Gastrocnemius medialis (tissue), 4 donors: ENCODE measurements around the gene AKAP13. TPM values are rescaled to one million over a fixed set of nuclear protein-coding genes. Genes with fewer than 3 reads are reported as not detected.

Source experiments
- ATAC-seq, 2 donors: fragments of 150-250 bp; one replicate each; pipeline ENCODE4 v1.9.1; 2016
- DNase-seq, 2 donors: peaks; one replicate each; pipeline ENCODE4 v3.0.0-alpha.2; 2019
- H3K27ac ChIP-seq, 4 donors: fragments of 200-600 bp; sonication (generic); 1 replicate in 1 of 4; 2 replicates in 3 of 4; pipeline ENCODE4 v1.5.1; 2016 to 2018; ENCODE audit warnings: mild to moderate bottlenecking in 2 of 4, moderate library complexity in 1 of 4
- H3K27me3 ChIP-seq, 3 donors: fragments of 200-600 bp; sonication (generic) in 2 of 3; 1 replicate in 1 of 3; 2 replicates in 2 of 3; pipeline versions ENCODE4 v1.5.1 to v1.6.0; 2016 to 2019; ENCODE audit warnings: mild to moderate bottlenecking in 1 of 3, moderate library complexity in 1 of 3
- H3K36me3 ChIP-seq, 2 donors: fragments of 200-600 bp; sonication (generic) in 1 of 2; one replicate each; pipeline ENCODE4 v1.5.1; 2017 to 2018
- H3K4me1 ChIP-seq, 2 donors: fragments of 200-600 bp; sonication (generic) in 1 of 2; one replicate each; pipeline ENCODE4 v1.5.1; 2016 to 2017; ENCODE audit warnings: mild to moderate bottlenecking in 2 of 2
- H3K4me3 ChIP-seq, 4 donors: fragments of 200-600 bp; sonication (generic) in 3 of 4; 1 replicate in 1 of 4; 2 replicates in 3 of 4; pipeline ENCODE4 v1.5.1; 2016 to 2019; ENCODE audit warnings: mild to moderate bottlenecking in 2 of 4
- H3K9me3 ChIP-seq, 3 donors: fragments of 200-600 bp; sonication (generic) in 2 of 3; 1 replicate in 1 of 3; 2 replicates in 2 of 3; pipeline ENCODE4 v1.5.1; 2016 to 2019
- CTCF ChIP-seq, 5 experiments: fragments of 450-650 bp in 3 of 5; fragments of 200-600 bp in 2 of 5; sonication (generic) in 2 of 5; IDR thresholded peaks in 4 of 5; conservative IDR thresholded peaks in 1 of 5; 1 replicate in 4 of 5; 2 replicates in 1 of 5; pipeline ENCODE4 v1.5.1; 2016 to 2019; ENCODE audit warnings: antibody characterized with exemption in 5 of 5, mild to moderate bottlenecking in 3 of 5, moderate library complexity in 3 of 5
- POLR2A ChIP-seq, 2 donors: fragments of 450-650 bp; IDR thresholded peaks; one replicate each; pipeline ENCODE4 v1.6.1; 2017; ENCODE audit warnings: antibody characterized with exemption in 2 of 2, mild to moderate bottlenecking in 2 of 2, moderate library complexity in 2 of 2
- in situ Hi-C, 4 donors: fragments of 200-750 bp; cut with MboI; loops; one replicate each; pipeline versions ENCODE4 v1.15.0 to v1.8.0; 2017; ENCODE audit warnings: low sequenced_read_pairs in 4 of 4
- intact Hi-C: fragments of 100-400 bp; cut with DNase I; formaldehyde crosslinking; loops from one replicate; pipeline ENCODE4 v1.15.1; 2023; ENCODE audit warnings: low total_unique reads
- total RNA-seq, 4 donors: library from RNA; depleted of rRNA; stranded (reverse); fragments of >200 nt; gene quantifications; one replicate each; pipeline versions ENCODE4 v1.1.0 to v1.2.3, GENCODE V29; 2016

The AKAP13 gene
- total RNA-seq, 4 donors from 2014 or later = 127 to 481 (median 172) TPM

DNA sequence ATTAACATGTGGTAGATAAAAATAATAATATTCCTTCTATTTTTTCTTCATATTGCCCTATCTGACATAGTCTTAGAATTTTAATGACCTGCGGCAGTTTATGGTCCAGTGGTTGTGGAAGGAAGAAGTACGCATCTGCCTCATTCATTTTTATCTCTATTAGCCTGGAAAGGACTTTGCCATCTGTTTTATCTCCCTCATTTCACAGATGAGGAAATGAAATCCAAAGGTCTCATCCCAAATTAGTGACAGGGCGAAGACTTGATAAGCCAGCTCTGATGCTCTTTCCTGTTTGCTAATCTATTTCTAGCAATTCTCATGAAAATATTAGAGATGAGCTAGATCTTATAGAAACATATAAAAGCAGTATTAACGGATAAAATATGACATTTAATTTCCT lies 301.0 kb downstream of the AKAP13 start:
- Histone ChIP-seq H3K27me3 (no peaks in the 10 kb centered on the region), H3K27ac (peak overlapping the region in 1 of 4 donors; percentile 25), H3K4me3 (no peak overlapping the region), H3K4me1 (no peaks in the 10 kb centered on the region), H3K9me3 (no peaks in the 10 kb centered on the region), H3K36me3 (peaks cover 0 to 74% of the 10 kb centered on the region in 2 donors)
- intact Hi-C loops (no loop called here), in situ Hi-C loops (loop anchor here in 1 of 4 donors (25.0 kb wide), 1 partner anchor 194 kb away; no protein-coding TSS in a partner anchor)
- no peak for ATAC-seq
- no peak for DNase-seq
- no peak for TF ChIP-seq CTCF (IDR thresholded peaks at IDR 0.05 in 4 of 5, conservative IDR thresholded peaks at IDR 0.05 in 1 of 5)
- TF ChIP-seq POLR2A (IDR thresholded peaks at IDR 0.05) = no peak

GRCh38 chr15:85684174-85684710 lies 303.8 kb downstream of the AKAP13 start:
- no peak overlapping the region for H3K27ac ChIP-seq
- DNase-seq = no peak
- TF ChIP-seq CTCF (IDR thresholded peaks at IDR 0.05 in 4 of 5, conservative IDR thresholded peaks at IDR 0.05 in 1 of 5) = no peak
- no peak for TF ChIP-seq POLR2A (IDR thresholded peaks at IDR 0.05)
- no peaks in the 10 kb centered on the region for H3K27me3 ChIP-seq
- peaks cover 0 to 69% of the 10 kb centered on the region in 2 donors for H3K36me3 ChIP-seq
- no peak overlapping the region for H3K4me3 ChIP-seq
- ATAC-seq = no peak
- H3K9me3 ChIP-seq = no peaks in the 10 kb centered on the region
- in situ Hi-C loops (loop anchor here in 1 of 4 donors (25.0 kb wide), 1 partner anchor 197 kb away; no protein-coding TSS in a partner anchor), intact Hi-C loops (no loop called here)
- H3K4me1 ChIP-seq = peaks cover 0 to 9% of the 10 kb centered on the region in 2 donors

- no peak overlapping the region for H3K27ac ChIP-seq
- ATAC-seq (no peak), DNase-seq (no peak)
- peaks cover 0 to 69% of the 10 kb centered on the region in 2 donors for H3K36me3 ChIP-seq
- no peak overlapping the region for H3K4me3 ChIP-seq
- intact Hi-C loops = no loop called here
- H3K27me3 ChIP-seq = no peaks in the 10 kb centered on the region
- H3K4me1 ChIP-seq = peaks cover 0 to 20% of the 10 kb centered on the region in 2 donors
- in situ Hi-C loops = loop anchor here in 1 of 4 donors (25.0 kb wide), 1 partner anchor 198 kb away; no protein-coding TSS in a partner anchor
- no peaks in the 10 kb centered on the region for H3K9me3 ChIP-seq
- TF ChIP-seq CTCF (IDR thresholded peaks at IDR 0.05 in 4 of 5, conservative IDR thresholded peaks at IDR 0.05 in 1 of 5) = no peak
- TF ChIP-seq POLR2A (IDR thresholded peaks at IDR 0.05) = no peak
Measured at GRCh38 chr15:85685356-85685755, 305.0 kb downstream of the AKAP13 start.

- DNase-seq (no peak), ATAC-seq (no peak)
- Histone ChIP-seq H3K4me1 (peaks cover 0 to 25% of the 10 kb centered on the region in 2 donors), H3K27ac (no peak overlapping the region), H3K9me3 (no peaks in the 10 kb centered on the region), H3K27me3 (no peaks in the 10 kb centered on the region), H3K36me3 (peaks cover 0 to 54% of the 10 kb centered on the region in 2 donors), H3K4me3 (no peak overlapping the region)
- in situ Hi-C loops = loop anchor here in 1 of 4 donors (25.0 kb wide), 1 partner anchor 200 kb away; no protein-coding TSS in a partner anchor
- no peak for TF ChIP-seq POLR2A (IDR thresholded peaks at IDR 0.05)
- no peak for TF ChIP-seq CTCF (IDR thresholded peaks at IDR 0.05 in 4 of 5, conservative IDR thresholded peaks at IDR 0.05 in 1 of 5)
- intact Hi-C loops = no loop called here
Measured at GRCh38 chr15:85687329-85687728, 306.9 kb downstream of the AKAP13 start.
